Astrocyte of the cerebellum (primary cell): Measurements from ENCODE around the gene ARF6.
"Not testable (repeated sequence)": the region's sequence is repeated elsewhere in the genome, so short reads cannot be mapped to it uniquely, and the experiment has no call there.

Experiments
- DNase-seq: peaks from one replicate; pipeline ENCODE4 v3.0.0-alpha.2; 2011; ENCODE audit warnings: low read depth
- H3K4me3 ChIP-seq: 2 replicates; pipeline ENCODE4 v1.5.1; 2011; ENCODE audit warnings: mild to moderate bottlenecking, low read depth, low read length, moderate library complexity
- CTCF ChIP-seq: IDR thresholded peaks from 2 replicates; pipeline ENCODE4 v1.5.1; 2012; ENCODE audit warnings: low read length, low read depth, moderate library complexity, mild to moderate bottlenecking; ENCODE audit errors: missing control alignments
- in situ Hi-C: cut with HindIII; loops from 2 replicates; pipeline ENCODE4 v1.10.0; 2017; ENCODE audit warnings: low sequenced_read_pairs

The ARF6 gene

GRCh38 chr14:49935526-49935925, 42.6 kb downstream of the ARF6 start:
- no peak for TF ChIP-seq CTCF
- DNase-seq: no peak
- in situ Hi-C loops: no loop called here
- no peak overlapping the region for H3K4me3 ChIP-seq

GRCh38 chr14:49936246-49936645, 43.4 kb downstream of the ARF6 start:
- H3K4me3 ChIP-seq, in situ Hi-C loops, DNase-seq: not testable (repeated sequence)

GRCh38 chr14:49936882-49937281, 44.0 kb downstream of the ARF6 start:
- in situ Hi-C loops, DNase-seq, H3K4me3 ChIP-seq: not testable (repeated sequence)

GRCh38 chr14:49939215-49939614, 46.3 kb downstream of the ARF6 start:
- DNase-seq, in situ Hi-C loops: not testable (repeated sequence)

GRCh38 chr14:49939884-49940510, 47.1 kb downstream of the ARF6 start:
- no peak for TF ChIP-seq CTCF
- no peak overlapping the region for H3K4me3 ChIP-seq
- in situ Hi-C loops: no loop called here
- no peak for DNase-seq

More at GRCh38 chr14:49939215-49939614, 46.3 kb downstream of the ARF6 start:
- not testable (repeated sequence) for H3K4me3 ChIP-seq

GRCh38 chr14:49940808-49941421, 48.0 kb downstream of the ARF6 start:
- DNase-seq: no peak
- H3K4me3 ChIP-seq: no peak overlapping the region
- TF ChIP-seq CTCF: no peak
- in situ Hi-C loops: no loop called here

- no peak overlapping the region for H3K4me3 ChIP-seq
- no peak for TF ChIP-seq CTCF
- DNase-seq: no peak
- in situ Hi-C loops: no loop called here
Measured at GRCh38 chr14:49942090-49942489, 49.2 kb downstream of the ARF6 start.

GRCh38 chr14:49944501-49944900, 51.6 kb downstream of the ARF6 start:
- H3K4me3 ChIP-seq: no peak overlapping the region
- in situ Hi-C loops: no loop called here
- TF ChIP-seq CTCF: no peak
- DNase-seq: no peak
